IPS-15b (cell line): ENCODE results near the gene ACSL3.
"Not testable (repeated sequence)": the region's sequence is repeated elsewhere in the genome, so short reads cannot be mapped to it uniquely, and the experiment has no call there.

ENCODE experiments used
- H3K27me3 ChIP-seq: one replicate; pipeline ENCODE4 v1.6.1; 2013; ENCODE audit warnings: low read length; ENCODE audit not compliant: control insufficient read depth, insufficient read depth
- H3K36me3 ChIP-seq: one replicate; pipeline ENCODE4 v1.6.1; 2013; ENCODE audit warnings: low read length; ENCODE audit not compliant: control insufficient read depth, insufficient read depth
- H3K4me1 ChIP-seq: one replicate; pipeline ENCODE4 v1.6.1; 2013; ENCODE audit warnings: mild to moderate bottlenecking, low read length; ENCODE audit not compliant: control insufficient read depth, insufficient read depth
- H3K4me3 ChIP-seq: one replicate; pipeline ENCODE4 v1.5.1; 2013; ENCODE audit warnings: low read depth, low read length
- H3K9ac ChIP-seq: one replicate; pipeline ENCODE4 v1.6.1; 2013; ENCODE audit warnings: low read depth, mild to moderate bottlenecking, low read length
- H3K9me3 ChIP-seq: one replicate; pipeline ENCODE4 v1.6.1; 2013; ENCODE audit warnings: mild to moderate bottlenecking, low read length; ENCODE audit not compliant: control insufficient read depth, insufficient read depth

Gene ACSL3

DNA sequence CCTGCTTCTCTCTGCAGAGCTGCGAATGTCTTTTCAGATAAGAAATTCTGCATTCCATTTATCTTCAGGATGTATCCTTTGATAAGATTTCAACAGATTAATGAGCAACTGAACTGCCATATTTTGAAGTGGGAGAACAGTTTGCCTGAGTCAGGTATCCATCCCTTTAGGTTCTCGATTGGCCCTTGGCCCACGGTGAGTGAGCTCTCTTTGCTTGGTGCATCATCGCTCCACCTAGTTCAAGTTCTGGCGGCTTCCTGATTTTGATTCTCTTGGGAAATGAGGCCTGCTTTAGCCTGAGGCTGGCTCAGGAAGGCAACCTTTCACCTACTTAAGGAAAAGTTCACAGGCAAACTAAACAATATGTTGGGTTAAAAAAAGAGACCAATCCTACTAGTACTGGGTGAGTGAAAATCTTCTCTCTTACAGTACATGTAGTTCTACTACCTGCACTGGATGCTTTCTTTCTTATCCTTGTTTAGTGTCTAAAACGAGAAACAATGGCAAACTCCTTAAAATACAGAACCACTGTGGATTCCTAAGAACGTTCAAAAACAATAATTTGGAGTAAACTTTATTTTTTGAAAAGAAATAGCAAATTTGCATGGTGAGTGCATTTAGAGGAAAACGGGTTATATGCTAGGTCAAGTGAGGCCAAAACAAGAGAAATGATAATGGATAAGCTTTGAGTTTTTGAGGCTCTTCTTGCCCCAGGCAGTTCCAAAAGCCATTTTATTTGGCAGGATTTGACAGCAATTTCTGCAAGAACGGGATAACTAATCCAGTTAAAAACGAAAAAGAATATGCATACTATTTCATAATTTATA, 837 bp upstream of the ACSL3 start:
- Histone ChIP-seq H3K4me3 (peak overlapping the region; percentile 20), H3K9me3 (no peaks in the 10 kb centered on the region), H3K27me3 (no peaks in the 10 kb centered on the region), H3K9ac (no peak overlapping the region), H3K4me1 (peaks cover 26% of the 10 kb centered on the region), H3K36me3 (no peaks in the 10 kb centered on the region)

DNA sequence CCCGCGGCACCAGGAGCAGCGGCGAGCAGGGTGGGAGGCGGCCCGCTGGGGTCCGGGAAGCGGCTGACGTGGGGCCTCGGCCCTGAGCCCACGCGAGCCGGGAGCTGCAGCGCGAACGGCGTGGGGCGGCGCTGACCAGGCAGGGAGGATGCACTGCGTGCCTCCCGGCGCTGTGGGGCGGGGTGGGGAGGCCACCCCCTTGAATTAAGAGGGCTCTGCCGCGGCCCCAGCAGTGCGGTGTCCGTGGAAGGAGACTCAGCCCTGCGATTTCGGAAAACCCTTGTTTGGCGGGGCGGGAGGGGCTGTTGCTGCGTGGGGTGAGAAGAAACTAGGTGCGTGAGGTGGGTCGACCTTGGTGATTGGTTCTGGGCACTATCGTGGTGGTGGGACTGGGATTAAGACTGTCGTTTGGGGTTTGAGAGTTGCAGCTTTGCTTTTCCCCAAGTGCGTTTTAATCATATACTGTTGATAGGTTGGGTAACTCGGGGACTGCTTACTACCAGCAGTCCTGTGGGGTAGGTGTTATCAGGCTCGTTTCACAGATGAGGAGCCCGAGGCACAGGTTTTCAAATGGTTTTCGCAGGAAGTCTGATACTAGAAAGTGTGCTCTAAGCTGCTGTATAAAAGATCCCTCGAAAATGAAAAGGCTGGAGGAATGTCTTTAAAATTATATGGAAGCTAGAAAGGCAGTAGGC, 722 bp downstream of the ACSL3 start:
- H3K4me3 ChIP-seq = peak overlapping the region; percentile 92
- peak overlapping the region; percentile 67 for H3K9ac ChIP-seq
- peaks cover 34% of the 10 kb centered on the region for H3K4me1 ChIP-seq

DNA sequence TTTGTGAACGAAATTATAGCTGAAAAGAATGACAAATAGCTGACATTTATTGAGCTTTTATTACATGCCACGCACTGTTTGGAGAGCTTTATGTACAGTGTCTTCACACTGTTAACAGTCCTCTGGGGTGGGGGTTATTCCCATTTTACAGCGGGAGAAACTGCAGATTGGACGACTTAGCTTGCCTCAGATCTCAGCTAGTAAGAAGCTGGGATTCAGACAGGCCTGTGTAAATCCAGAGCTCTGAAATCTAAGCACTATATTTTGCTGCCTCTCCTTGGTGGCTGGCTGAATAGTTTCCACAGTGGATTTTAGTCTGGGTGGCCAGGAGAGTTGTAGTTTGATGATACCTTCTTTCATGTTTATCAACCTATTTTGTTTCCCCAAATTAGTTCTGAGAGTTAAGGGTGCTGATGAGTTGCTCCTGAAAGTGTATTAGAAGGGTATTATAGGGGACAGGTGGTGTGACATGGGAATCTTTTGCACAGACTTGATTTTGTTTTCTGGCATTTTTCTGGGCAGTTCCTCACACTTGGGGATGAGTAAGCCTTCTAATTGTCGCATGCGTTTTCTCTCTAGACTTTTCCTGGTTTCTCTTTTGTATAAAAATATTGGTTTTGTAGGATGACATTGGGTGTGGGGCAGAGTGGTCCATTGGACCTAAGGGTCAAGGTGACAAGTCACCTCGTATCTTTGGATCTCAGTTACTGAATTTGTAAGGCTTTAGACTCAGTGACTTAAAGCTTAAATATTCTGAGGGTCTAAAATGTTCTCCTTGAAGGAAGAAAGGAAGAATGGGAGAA, 1.5 kb downstream of the ACSL3 start:
- peak overlapping the region; percentile 41 for H3K9ac ChIP-seq
- no peaks in the 10 kb centered on the region for H3K27me3 ChIP-seq
- no peaks in the 10 kb centered on the region for H3K36me3 ChIP-seq
- H3K4me1 ChIP-seq = peaks cover 34% of the 10 kb centered on the region
- peak overlapping the region; percentile 92 for H3K4me3 ChIP-seq
- H3K9me3 ChIP-seq = no peaks in the 10 kb centered on the region

More for the DNA sequence above, 722 bp downstream of the ACSL3 start:
- no peaks in the 10 kb centered on the region for H3K36me3 ChIP-seq
- H3K9me3 ChIP-seq = no peaks in the 10 kb centered on the region
- H3K27me3 ChIP-seq = no peaks in the 10 kb centered on the region

DNA sequence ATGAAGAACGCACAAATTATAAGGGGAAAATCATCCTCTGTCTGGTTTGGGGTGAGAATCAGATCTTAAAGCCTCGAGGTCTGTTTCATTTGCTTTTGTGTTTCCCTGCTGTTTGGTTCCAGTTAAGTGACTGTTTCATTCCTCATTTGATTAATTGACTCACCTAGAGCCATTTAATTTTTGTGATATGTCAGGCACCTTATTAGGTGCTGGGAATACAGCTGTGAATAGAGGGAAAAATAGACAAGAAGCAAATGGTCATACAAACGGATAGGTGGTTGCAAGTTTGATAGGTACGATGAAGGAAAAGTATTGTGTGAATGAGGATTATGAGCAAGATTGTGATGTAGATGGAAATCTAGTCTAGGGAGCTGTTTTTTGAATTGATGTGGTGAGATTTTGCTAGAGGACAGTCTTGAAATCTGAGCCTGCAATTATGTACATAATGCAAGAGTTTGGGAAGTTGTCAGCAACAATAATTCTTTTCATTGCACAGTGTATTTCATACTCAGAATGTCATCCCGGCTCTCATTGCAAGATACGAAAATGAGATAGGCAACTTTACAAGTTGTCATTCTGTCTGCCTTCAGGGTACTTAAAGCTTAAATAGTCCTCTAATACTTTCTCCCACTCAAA, 2.2 kb downstream of the ACSL3 start:
- no peak overlapping the region for H3K9ac ChIP-seq
- H3K27me3 ChIP-seq = no peaks in the 10 kb centered on the region
- peaks cover 34% of the 10 kb centered on the region for H3K4me1 ChIP-seq
- H3K36me3 ChIP-seq = no peaks in the 10 kb centered on the region
- H3K9me3 ChIP-seq = no peaks in the 10 kb centered on the region
- peak overlapping the region; percentile 92 for H3K4me3 ChIP-seq

DNA sequence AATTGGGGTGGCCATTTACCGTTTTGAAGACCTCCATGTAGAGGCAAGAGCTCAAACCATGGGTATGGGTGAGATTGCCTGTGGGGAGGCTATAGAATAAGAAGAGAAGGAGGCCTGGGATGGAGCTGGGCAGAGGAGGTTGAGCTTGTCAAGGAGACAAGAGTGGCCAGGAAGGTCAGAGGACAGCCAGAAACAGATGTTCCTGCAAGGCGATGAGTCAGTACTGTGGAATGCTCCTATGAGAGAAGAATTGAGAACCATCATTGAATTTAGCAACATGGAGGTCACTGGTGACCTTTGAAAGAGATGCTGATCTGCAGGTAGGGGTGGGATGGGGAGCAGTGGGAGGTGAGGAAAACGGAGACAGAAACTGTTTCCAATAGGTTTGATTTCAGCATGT, 3.5 kb downstream of the ACSL3 start:
- Histone ChIP-seq H3K9me3 (no peaks in the 10 kb centered on the region), H3K4me3 (peak overlapping the region; percentile 16), H3K4me1 (peaks cover 38% of the 10 kb centered on the region), H3K27me3 (no peaks in the 10 kb centered on the region), H3K9ac (no peak overlapping the region), H3K36me3 (no peaks in the 10 kb centered on the region)

DNA sequence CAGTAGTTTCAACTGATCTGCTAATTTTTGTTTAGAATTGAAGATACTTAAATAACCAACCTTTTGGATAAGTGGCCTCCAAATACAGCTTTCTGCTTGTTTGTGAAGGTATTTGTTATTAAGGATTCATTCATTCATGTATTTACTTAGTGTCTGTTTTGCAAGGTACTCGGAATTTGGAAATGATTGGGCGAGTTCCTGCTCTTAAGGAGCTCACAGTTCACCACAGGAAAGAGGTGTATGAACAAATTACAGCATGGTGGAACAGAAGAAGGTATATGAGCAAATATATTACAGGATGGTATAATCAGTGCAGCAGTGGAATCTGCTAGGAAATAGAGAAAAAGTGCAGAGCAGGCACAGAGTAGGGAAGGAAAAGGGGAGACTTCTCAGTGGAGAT, 4.5 kb downstream of the ACSL3 start:
- Histone ChIP-seq H3K4me1 (peaks cover 38% of the 10 kb centered on the region), H3K36me3 (no peaks in the 10 kb centered on the region), H3K9ac (no peak overlapping the region), H3K9me3 (no peaks in the 10 kb centered on the region), H3K4me3 (no peak overlapping the region), H3K27me3 (no peaks in the 10 kb centered on the region)

DNA sequence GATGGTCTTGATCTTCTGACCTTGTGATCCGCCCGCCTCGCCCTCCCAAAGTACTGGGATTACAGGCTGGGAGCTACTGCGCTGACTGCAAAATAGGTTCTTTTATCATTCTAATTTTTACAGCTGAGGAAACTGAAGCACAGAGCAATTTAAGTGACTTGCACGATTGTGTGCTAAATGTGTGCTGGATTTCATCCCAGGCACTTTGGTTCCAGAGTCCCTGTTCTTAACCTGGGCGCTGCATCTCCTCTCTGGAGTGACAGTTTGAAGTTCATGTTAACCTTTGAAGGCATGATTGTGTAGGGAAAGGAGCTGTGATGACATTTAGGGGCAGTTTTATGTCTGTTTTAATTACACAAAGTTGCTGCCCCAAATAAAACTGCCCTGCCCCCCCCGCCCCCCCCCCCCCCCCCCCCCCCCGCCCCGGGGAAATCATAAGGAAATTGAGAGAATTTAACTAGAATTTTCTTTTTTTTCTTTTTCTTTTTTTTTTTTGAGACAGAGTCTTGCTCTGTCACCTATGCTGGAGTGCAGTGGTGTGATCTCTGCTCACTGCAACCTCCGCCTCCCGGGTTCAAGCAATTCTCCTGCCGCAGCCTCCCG, 5.6 kb downstream of the ACSL3 start:
- H3K27me3 ChIP-seq = no peaks in the 10 kb centered on the region
- no peak overlapping the region for H3K9ac ChIP-seq
- no peak overlapping the region for H3K4me3 ChIP-seq
- H3K36me3 ChIP-seq = no peaks in the 10 kb centered on the region
- no peaks in the 10 kb centered on the region for H3K9me3 ChIP-seq
- peaks cover 44% of the 10 kb centered on the region for H3K4me1 ChIP-seq

DNA sequence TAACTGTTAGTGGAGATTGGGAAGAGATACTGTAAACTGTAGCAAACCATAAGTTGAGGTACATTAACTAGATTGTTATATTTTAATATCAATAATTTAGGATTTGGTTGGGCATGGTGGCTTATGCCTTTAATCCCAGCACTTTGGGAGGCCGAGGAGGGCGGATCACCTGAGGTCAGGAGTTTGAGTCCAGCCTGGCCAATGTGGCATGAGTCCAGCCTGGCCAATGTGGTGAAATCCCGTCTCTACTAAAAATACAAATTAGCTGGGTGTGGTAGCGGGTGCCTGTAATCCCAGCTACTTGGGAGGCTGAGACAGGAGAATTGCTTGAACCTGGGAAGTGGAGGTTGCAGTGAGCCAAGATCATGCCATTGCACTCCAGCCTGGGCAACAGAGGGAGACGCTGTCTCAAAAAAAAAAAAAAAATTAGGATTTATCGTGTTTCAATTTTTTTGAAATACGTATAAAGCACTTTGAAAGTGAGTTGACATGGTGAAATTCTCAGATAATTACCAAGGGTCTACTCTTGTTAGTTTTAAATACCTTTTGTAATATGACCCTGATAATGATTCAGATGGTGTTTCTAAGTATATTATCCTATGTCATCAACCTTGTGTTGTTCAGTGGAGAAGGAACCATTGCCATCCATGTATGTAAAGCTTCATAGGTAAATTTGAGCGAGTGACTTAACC, 7.9 kb downstream of the ACSL3 start:
- not testable (repeated sequence) for H3K4me3 ChIP-seq, H3K27me3 ChIP-seq, H3K9ac ChIP-seq, H3K36me3 ChIP-seq, H3K9me3 ChIP-seq
- H3K4me1 ChIP-seq = peaks cover 37% of the 10 kb centered on the region

DNA sequence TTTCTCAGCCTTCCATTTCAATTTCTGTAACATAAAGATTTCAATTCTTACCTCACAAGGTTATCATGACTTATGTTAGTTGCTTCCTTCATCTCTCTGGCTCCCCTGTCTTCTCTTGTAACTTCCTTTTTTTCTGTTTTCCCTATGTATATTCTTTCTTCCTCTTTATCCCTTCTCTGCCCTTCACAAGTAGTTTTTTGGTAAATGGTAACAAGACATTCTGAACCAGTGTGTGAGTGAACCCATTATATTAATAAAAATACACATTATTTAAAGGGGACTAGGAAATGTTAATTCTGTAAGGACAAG, 8.4 kb downstream of the ACSL3 start:
- no peak overlapping the region for H3K9ac ChIP-seq
- no peak overlapping the region for H3K4me3 ChIP-seq
- no peaks in the 10 kb centered on the region for H3K36me3 ChIP-seq
- H3K27me3 ChIP-seq = no peaks in the 10 kb centered on the region
- no peaks in the 10 kb centered on the region for H3K9me3 ChIP-seq
- H3K4me1 ChIP-seq = peaks cover 32% of the 10 kb centered on the region

DNA sequence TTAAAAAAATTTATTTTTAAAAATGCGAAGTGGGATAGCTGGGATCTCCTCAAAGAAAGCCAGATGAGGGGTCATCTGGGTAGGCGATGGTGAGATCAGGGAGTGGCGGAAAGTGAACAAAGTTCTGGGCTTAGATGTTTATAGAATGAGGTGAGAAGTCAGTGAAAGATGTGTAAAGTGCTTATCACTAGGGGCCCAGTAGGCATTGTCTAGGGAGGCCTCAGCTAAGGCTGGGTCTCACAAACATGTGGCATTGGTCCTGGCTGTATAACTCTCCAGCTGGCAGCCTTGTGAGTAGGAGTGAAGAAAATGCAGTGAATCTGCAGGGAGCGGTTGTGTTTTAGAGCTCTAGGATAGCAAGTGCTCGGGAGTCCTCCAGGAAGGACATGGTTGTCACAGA, 10.5 kb downstream of the ACSL3 start:
- Histone ChIP-seq H3K4me1 (peaks cover 18% of the 10 kb centered on the region), H3K9ac (no peak overlapping the region), H3K27me3 (no peaks in the 10 kb centered on the region), H3K9me3 (no peaks in the 10 kb centered on the region), H3K36me3 (no peaks in the 10 kb centered on the region), H3K4me3 (no peak overlapping the region)

DNA sequence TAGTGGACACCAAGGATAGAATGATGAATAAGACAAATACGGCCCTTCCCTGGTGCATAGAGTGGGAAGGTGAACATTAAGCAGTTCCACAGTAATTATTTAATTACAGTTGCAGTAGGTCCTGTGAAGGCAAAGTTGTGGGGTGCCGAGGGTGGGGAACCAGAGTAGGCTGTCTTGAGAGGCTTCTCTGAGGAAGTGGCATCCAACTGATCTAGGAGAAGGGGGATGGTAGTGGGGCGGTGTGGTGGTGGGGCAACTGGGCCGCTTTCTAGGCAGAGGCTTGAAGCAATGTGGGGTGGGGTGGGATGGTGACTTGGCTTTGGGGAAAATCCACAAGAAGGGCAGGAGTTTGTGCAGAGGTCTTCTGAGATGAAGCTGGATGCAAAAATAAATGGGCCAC, 11.7 kb downstream of the ACSL3 start:
- Histone ChIP-seq H3K4me1 (peaks cover 18% of the 10 kb centered on the region), H3K27me3 (no peaks in the 10 kb centered on the region)

More for the DNA sequence above, 11.7 kb downstream of the ACSL3 start:
- no peaks in the 10 kb centered on the region for H3K9me3 ChIP-seq
- no peaks in the 10 kb centered on the region for H3K36me3 ChIP-seq
- H3K9ac ChIP-seq = no peak overlapping the region
- no peak overlapping the region for H3K4me3 ChIP-seq
